ENCODE results near the gene PRKCH.

Gene PRKCH

GRCh38 chr14:61484031-61484430 lies 162.7 kb downstream of the PRKCH start:
- no peak for ATAC-seq

DNA sequence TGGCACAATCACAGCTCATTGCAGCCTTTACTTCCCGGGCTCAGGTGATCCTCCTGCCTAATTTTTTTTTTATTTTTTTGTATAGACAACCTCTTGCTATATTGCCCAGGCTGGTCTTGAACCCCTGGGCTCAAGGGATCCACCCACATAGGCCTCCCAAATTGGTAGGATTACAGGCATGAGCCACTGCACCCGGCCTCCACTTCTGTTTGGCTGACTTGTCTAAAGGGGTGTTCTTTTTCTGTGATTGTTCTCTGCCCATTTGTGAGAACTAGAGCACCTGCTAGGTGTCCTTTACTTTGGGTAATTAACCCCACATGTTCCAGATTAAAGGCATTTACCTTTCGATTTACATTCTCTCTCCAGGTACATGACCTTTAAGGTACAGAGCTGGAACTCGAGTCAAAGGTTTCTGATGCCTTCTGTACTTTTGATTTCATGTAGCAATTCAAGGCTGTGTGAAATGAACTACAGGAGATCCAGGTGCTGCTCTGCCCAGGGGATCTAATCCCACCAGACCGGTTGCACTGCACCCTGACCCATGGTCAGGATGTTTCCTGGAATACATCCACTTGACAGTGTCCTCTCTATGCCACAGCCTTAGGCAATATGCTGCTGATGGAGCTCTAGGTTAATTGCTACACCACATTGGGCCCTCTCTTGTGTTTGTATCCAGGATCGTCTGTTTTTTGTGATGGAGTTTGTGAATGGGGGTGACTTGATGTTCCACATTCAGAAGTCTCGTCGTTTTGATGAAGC lies 163.6 kb downstream of the PRKCH start:
- ATAC-seq, result no peak
- TF ChIP-seq ZNF8 (CRISPR knock-in tag; IDR thresholded peaks at IDR 0.05) (no peak), CSDC2 (CRISPR knock-in tag; IDR thresholded peaks at IDR 0.05) (no peak), BACH2 (CRISPR knock-in tag; IDR thresholded peaks at IDR 0.05; ENCODE audit: borderline replicate concordance) (no peak), ESRRG (CRISPR knock-in tag; IDR thresholded peaks at IDR 0.05) (no peak), ZNF70 (CRISPR knock-in tag; IDR thresholded peaks at IDR 0.05) (no peak), ZFP3 (CRISPR knock-in tag; IDR thresholded peaks at IDR 0.05) (no peak), TCF4 (CRISPR knock-in tag; IDR thresholded peaks at IDR 0.05; ENCODE audit: borderline replicate concordance) (no peak), PATZ1 (CRISPR knock-in tag; IDR thresholded peaks at IDR 0.05; ENCODE audit: borderline replicate concordance) (no peak), OSR1 (CRISPR knock-in tag; IDR thresholded peaks at IDR 0.05) (no peak), TOX (CRISPR knock-in tag; IDR thresholded peaks at IDR 0.05; ENCODE audit: borderline replicate concordance) (no peak), SNAI2 (CRISPR knock-in tag; IDR thresholded peaks at IDR 0.05) (no peak), RARB (CRISPR knock-in tag; IDR thresholded peaks at IDR 0.05) (no peak), ISL1 (CRISPR knock-in tag; IDR thresholded peaks at IDR 0.05) (no peak), PPARA (CRISPR knock-in tag; IDR thresholded peaks at IDR 0.05; ENCODE audit: borderline replicate concordance) (no peak), ZC3H10 (CRISPR knock-in tag; IDR thresholded peaks at IDR 0.05) (no peak)

More at GRCh38 chr14:61484031-61484430, 162.7 kb downstream of the PRKCH start:
- no peak for TF ChIP-seq OSR1 (CRISPR knock-in tag; IDR thresholded peaks at IDR 0.05)

- TF ChIP-seq ZNF8 (CRISPR knock-in tag; IDR thresholded peaks at IDR 0.05) (no peak), ESRRG (CRISPR knock-in tag; IDR thresholded peaks at IDR 0.05) (no peak), ZNF565 (CRISPR knock-in tag; conservative IDR thresholded peaks at IDR 0.05; ENCODE audit: low read depth) (no peak), TCF4 (CRISPR knock-in tag; IDR thresholded peaks at IDR 0.05; ENCODE audit: borderline replicate concordance) (no peak), ZNF70 (CRISPR knock-in tag; IDR thresholded peaks at IDR 0.05) (no peak), GLIS3 (CRISPR knock-in tag; IDR thresholded peaks at IDR 0.05) (no peak), PATZ1 (CRISPR knock-in tag; IDR thresholded peaks at IDR 0.05; ENCODE audit: borderline replicate concordance) (no peak), OSR1 (CRISPR knock-in tag; IDR thresholded peaks at IDR 0.05) (no peak)
- TF ChIP-seq, protein P1, sequence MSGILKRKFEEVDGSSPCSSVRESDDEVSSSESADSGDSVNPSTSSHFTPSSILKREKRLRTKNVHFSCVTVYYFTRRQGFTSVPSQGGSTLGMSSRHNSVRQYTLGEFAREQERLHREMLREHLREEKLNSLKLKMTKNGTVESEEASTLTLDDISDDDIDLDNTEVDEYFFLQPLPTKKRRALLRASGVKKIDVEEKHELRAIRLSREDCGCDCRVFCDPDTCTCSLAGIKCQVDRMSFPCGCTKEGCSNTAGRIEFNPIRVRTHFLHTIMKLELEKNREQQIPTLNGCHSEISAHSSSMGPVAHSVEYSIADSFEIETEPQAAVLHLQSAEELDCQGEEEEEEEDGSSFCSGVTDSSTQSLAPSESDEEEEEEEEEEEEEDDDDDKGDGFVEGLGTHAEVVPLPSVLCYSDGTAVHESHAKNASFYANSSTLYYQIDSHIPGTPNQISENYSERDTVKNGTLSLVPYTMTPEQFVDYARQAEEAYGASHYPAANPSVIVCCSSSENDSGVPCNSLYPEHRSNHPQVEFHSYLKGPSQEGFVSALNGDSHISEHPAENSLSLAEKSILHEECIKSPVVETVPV (CRISPR knock-in tag; IDR thresholded peaks at IDR 0.05), result no peak
- TF ChIP-seq, protein P2, sequence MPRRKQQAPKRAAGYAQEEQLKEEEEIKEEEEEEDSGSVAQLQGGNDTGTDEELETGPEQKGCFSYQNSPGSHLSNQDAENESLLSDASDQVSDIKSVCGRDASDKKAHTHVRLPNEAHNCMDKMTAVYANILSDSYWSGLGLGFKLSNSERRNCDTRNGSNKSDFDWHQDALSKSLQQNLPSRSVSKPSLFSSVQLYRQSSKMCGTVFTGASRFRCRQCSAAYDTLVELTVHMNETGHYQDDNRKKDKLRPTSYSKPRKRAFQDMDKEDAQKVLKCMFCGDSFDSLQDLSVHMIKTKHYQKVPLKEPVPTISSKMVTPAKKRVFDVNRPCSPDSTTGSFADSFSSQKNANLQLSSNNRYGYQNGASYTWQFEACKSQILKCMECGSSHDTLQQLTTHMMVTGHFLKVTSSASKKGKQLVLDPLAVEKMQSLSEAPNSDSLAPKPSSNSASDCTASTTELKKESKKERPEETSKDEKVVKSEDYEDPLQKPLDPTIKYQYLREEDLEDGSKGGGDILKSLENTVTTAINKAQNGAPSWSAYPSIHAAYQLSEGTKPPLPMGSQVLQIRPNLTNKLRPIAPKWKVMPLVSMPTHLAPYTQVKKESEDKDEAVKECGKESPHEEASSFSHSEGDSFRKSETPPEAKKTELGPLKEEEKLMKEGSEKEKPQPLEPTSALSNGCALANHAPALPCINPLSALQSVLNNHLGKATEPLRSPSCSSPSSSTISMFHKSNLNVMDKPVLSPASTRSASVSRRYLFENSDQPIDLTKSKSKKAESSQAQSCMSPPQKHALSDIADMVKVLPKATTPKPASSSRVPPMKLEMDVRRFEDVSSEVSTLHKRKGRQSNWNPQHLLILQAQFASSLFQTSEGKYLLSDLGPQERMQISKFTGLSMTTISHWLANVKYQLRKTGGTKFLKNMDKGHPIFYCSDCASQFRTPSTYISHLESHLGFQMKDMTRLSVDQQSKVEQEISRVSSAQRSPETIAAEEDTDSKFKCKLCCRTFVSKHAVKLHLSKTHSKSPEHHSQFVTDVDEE (CRISPR knock-in tag; IDR thresholded peaks at IDR 0.05), result no peak
- ATAC-seq, result no peak
These were observed 164.3 kb downstream of the PRKCH start for GRCh38 chr14:61485661-61486060.

GRCh38 chr14:61486930-61487495 lies 165.6 kb downstream of the PRKCH start:
- no peak for ATAC-seq
- TF ChIP-seq ZFP30 (CRISPR knock-in tag; IDR thresholded peaks at IDR 0.05) (no peak), OSR1 (CRISPR knock-in tag; IDR thresholded peaks at IDR 0.05) (no peak), RARB (CRISPR knock-in tag; IDR thresholded peaks at IDR 0.05) (no peak), ZNF8 (CRISPR knock-in tag; IDR thresholded peaks at IDR 0.05) (no peak), PATZ1 (CRISPR knock-in tag; IDR thresholded peaks at IDR 0.05; ENCODE audit: borderline replicate concordance) (no peak), ZFP3 (CRISPR knock-in tag; IDR thresholded peaks at IDR 0.05) (no peak)
- TF ChIP-seq, protein P3, sequence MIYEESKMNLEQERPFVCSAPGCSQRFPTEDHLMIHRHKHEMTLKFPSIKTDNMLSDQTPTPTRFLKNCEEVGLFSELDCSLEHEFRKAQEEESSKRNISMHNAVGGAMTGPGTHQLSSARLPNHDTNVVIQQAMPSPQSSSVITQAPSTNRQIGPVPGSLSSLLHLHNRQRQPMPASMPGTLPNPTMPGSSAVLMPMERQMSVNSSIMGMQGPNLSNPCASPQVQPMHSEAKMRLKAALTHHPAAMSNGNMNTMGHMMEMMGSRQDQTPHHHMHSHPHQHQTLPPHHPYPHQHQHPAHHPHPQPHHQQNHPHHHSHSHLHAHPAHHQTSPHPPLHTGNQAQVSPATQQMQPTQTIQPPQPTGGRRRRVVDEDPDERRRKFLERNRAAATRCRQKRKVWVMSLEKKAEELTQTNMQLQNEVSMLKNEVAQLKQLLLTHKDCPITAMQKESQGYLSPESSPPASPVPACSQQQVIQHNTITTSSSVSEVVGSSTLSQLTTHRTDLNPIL (CRISPR knock-in tag; IDR thresholded peaks at IDR 0.05; ENCODE audit: low read depth), result no peak
- TF ChIP-seq, protein P4, sequence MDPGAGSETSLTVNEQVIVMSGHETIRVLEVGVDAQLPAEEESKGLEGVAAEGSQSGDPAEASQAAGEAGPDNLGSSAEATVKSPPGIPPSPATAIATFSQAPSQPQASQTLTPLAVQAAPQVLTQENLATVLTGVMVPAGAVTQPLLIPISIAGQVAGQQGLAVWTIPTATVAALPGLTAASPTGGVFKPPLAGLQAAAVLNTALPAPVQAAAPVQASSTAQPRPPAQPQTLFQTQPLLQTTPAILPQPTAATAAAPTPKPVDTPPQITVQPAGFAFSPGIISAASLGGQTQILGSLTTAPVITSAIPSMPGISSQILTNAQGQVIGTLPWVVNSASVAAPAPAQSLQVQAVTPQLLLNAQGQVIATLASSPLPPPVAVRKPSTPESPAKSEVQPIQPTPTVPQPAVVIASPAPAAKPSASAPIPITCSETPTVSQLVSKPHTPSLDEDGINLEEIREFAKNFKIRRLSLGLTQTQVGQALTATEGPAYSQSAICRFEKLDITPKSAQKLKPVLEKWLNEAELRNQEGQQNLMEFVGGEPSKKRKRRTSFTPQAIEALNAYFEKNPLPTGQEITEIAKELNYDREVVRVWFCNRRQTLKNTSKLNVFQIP (CRISPR knock-in tag; IDR thresholded peaks at IDR 0.05; ENCODE audit: borderline replicate concordance, low read depth), result no peak

Data from SK-N-SH treated with all-trans-retinoic acid at 6 μM for 48 hours (cell line).